SH-SY5Y (cell line): Measurements from ENCODE around the gene PHLDB3.

Experiments
- GATA2 ChIP-seq: IDR thresholded peaks from 2 replicates; pipeline ENCODE4 v1.6.1; 2011; ENCODE audit warnings: mild to moderate bottlenecking, low read depth, low read length
- GATA3 ChIP-seq: IDR thresholded peaks from 2 replicates; pipeline ENCODE4 v1.6.1; 2011; ENCODE audit warnings: low read depth, mild to moderate bottlenecking, low read length, moderate library complexity

DNA sequence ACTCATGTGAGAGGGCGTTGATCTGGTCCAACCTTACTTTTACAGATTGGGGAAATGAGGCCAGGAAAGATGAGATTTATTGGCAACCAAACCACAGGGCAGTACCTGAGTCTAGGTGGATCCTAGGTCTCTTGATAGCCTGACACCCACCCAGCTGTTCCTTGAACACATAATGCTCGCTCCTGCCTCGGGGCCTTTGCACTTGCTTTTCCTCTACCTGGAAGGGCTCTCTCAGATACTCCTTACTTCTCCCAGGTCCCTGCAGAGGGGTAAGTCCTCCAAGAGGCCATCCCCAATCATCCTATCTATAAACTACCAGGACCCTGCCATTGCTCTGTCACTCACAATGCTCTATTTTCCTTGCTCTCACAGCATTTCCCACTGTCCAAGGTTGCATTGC, 35.8 kb upstream of the PHLDB3 start:
- TF ChIP-seq GATA3, result no peak
- TF ChIP-seq GATA2, result no peak
